H1 (cell line): ENCODE data around the gene LIN28B. TPM values are rescaled to one million over a fixed set of nuclear protein-coding genes. Genes with fewer than 3 reads are reported as not detected.

Experiments
- CTCF ChIA-PET: fragments of 300-600 bp; sonication (Branson Sonifier 250); formaldehyde crosslinking; loops from one replicate; lab custom pipeline; 2021; ENCODE audit not compliant: partially characterized antibody; lab: Charles Lee
- POLR2A ChIA-PET: fragments of 300-600 bp; sonication (Branson Sonifier 250); formaldehyde crosslinking; loops from one replicate; lab custom pipeline; 2021; ENCODE audit warnings: inconsistent platforms; ENCODE audit not compliant: partially characterized antibody; lab: Charles Lee
- DNase-seq, 2 experiments: peaks; one replicate each; pipeline versions ENCODE4 v3.0.0 to v3.0.0-alpha.2; 2010 to 2022; ENCODE audit warnings: low spot score in 2 of 2, low read depth in 1 of 2, mixed read lengths in 1 of 2
- FAIRE-seq: peaks from 2 replicates; lab custom pipeline; 2011; peaks lifted over from hg19 to GRCh38; lab: Jason Lieb, UNC
- H2AFZ ChIP-seq: 2 replicates; pipeline ENCODE4 v1.8.1; 2012; ENCODE audit warnings: low read length, inconsistent platforms
- H2AK5ac ChIP-seq: 2 replicates; pipeline ENCODE4 v1.6.1; 2013; ENCODE audit warnings: low read depth, low read length
- H2BK120ac ChIP-seq: replicated peaks from 2 replicates; pipeline ENCODE3; 2013; ENCODE audit warnings: low read depth, low read length, inconsistent platforms
- H2BK12ac ChIP-seq: 2 replicates; pipeline ENCODE4 v1.6.1; 2013; ENCODE audit warnings: low read depth, low read length
- H2BK15ac ChIP-seq: 2 replicates; pipeline ENCODE4 v1.6.1; 2013; ENCODE audit warnings: low read length
- H2BK20ac ChIP-seq: 2 replicates; pipeline ENCODE4 v1.6.1; 2013; ENCODE audit warnings: low read length
- H2BK5ac ChIP-seq: 2 replicates; pipeline ENCODE4 v1.6.1; 2013; ENCODE audit warnings: low read depth, low read length
- H3K14ac ChIP-seq: 2 replicates; pipeline ENCODE4 v1.6.1; 2013; ENCODE audit warnings: inconsistent platforms; ENCODE audit not compliant: insufficient read length
- H3K18ac ChIP-seq: 2 replicates; pipeline ENCODE4 v1.6.1; 2013; ENCODE audit warnings: low read length; ENCODE audit errors: extremely low read depth
- H3K23ac ChIP-seq: 2 replicates; pipeline ENCODE4 v1.6.1; 2013; ENCODE audit warnings: inconsistent platforms; ENCODE audit not compliant: insufficient read length
- H3K23me2 ChIP-seq: 2 replicates; pipeline ENCODE4 v1.6.1; 2013; ENCODE audit warnings: low read depth, low read length
- H3K27ac ChIP-seq: 2 replicates; pipeline ENCODE4 v1.6.1; 2011; ENCODE audit warnings: low read depth, low read length, inconsistent platforms
- H3K27me3 ChIP-seq, 4 experiments: replicated peaks in 1 of 4; 1 replicate in 1 of 4; 2 replicates in 3 of 4; pipeline versions ENCODE4 v1.6.1 to v1.8.1; 2011 to 2013; ENCODE audit warnings: low read length in 3 of 4, mild to moderate bottlenecking in 3 of 4, inconsistent platforms in 2 of 4, mixed read lengths in 2 of 4, moderate library complexity in 1 of 4; ENCODE audit not compliant: control insufficient read depth in 3 of 4, insufficient read depth in 3 of 4; ENCODE audit errors: extremely low read depth in 1 of 4
- H3K36me3 ChIP-seq, 4 experiments: 2 replicates each; pipeline versions ENCODE4 v1.6.1 to v1.8.1; 2011 to 2013; ENCODE audit warnings: mild to moderate bottlenecking in 4 of 4, low read length in 3 of 4, moderate library complexity in 2 of 4, control low read depth in 1 of 4, inconsistent platforms in 1 of 4; ENCODE audit not compliant: insufficient read depth in 4 of 4, control insufficient read depth in 2 of 4
- H3K4ac ChIP-seq: replicated peaks from 2 replicates; pipeline ENCODE3; 2013; ENCODE audit warnings: low read length, low read depth, mixed read lengths, inconsistent platforms; ENCODE audit not compliant: insufficient read length
- H3K4me1 ChIP-seq, 4 experiments: replicated peaks in 1 of 4; 1 replicate in 1 of 4; 2 replicates in 3 of 4; pipeline versions ENCODE4 v1.6.1 to v1.8.1; 2011 to 2013; ENCODE audit warnings: low read length in 3 of 4, inconsistent platforms in 2 of 4, mixed read lengths in 1 of 4; ENCODE audit not compliant: insufficient read depth in 4 of 4, control insufficient read depth in 3 of 4
- H3K4me2 ChIP-seq, 2 experiments: 2 replicates each; pipeline versions ENCODE4 v1.6.1 to v1.8.1; 2011 to 2013; ENCODE audit warnings: low read depth in 2 of 2, low read length in 2 of 2, control low read depth in 1 of 2, inconsistent platforms in 1 of 2, mild to moderate bottlenecking in 1 of 2; ENCODE audit not compliant: insufficient read depth in 1 of 2
- H3K4me3 ChIP-seq, 4 experiments: fragments of 200-600, 300-600 bp in 1 of 4; sonication (generic), shearing (Covaris generic), sonication (Bioruptor Twin) in 1 of 4; 2 replicates each; pipeline versions ENCODE4 v1.5.1 to v1.8.1; 2011 to 2016; ENCODE audit warnings: low read length in 4 of 4, low read depth in 3 of 4, control low read depth in 2 of 4, inconsistent platforms in 2 of 4, mild to moderate bottlenecking in 2 of 4, mixed read lengths in 1 of 4, moderate library complexity in 1 of 4; ENCODE audit not compliant: insufficient read depth in 2 of 4; ENCODE audit errors: extremely low read depth in 1 of 4
- H3K56ac ChIP-seq: replicated peaks from 2 replicates; pipeline ENCODE3; 2013; ENCODE audit warnings: low read depth, mild to moderate bottlenecking, mixed read lengths, low read length, inconsistent platforms; ENCODE audit not compliant: insufficient read length
- H3K79me1 ChIP-seq: 2 replicates; pipeline ENCODE4 v1.6.1; 2013; ENCODE audit warnings: low read depth, low read length, control low read depth
- H3K79me2 ChIP-seq, 2 experiments: 2 replicates each; pipeline versions ENCODE4 v1.6.1 to v1.8.1; 2012 to 2013; ENCODE audit warnings: low read length in 2 of 2, mild to moderate bottlenecking in 2 of 2, inconsistent platforms in 1 of 2; ENCODE audit not compliant: insufficient read depth in 2 of 2, control insufficient read depth in 1 of 2
- H3K9ac ChIP-seq, 4 experiments: replicated peaks in 1 of 4; 1 replicate in 1 of 4; 2 replicates in 3 of 4; pipeline versions ENCODE4 v1.6.1 to v1.8.1; 2011 to 2013; ENCODE audit warnings: low read depth in 3 of 4, low read length in 3 of 4, control low read depth in 2 of 4, mild to moderate bottlenecking in 2 of 4, moderate library complexity in 2 of 4, inconsistent platforms in 1 of 4; ENCODE audit errors: extremely low read depth in 1 of 4
- H3K9me3 ChIP-seq, 2 experiments: 2 replicates each; pipeline versions ENCODE4 v1.6.1 to v1.8.1; 2012 to 2013; ENCODE audit warnings: mild to moderate bottlenecking in 2 of 2, moderate library complexity in 2 of 2, control low read depth in 1 of 2, inconsistent platforms in 1 of 2, low read depth in 1 of 2, low read length in 1 of 2, mixed read lengths in 1 of 2; ENCODE audit not compliant: insufficient read depth in 2 of 2
- H4K20me1 ChIP-seq, 2 experiments: replicated peaks in 1 of 2; 2 replicates each; pipeline versions ENCODE3 to v1.8.1; 2011 to 2013; ENCODE audit warnings: inconsistent platforms in 2 of 2, low read length in 2 of 2, mild to moderate bottlenecking in 1 of 2; ENCODE audit not compliant: insufficient read depth in 2 of 2, control insufficient read depth in 1 of 2
- H4K5ac ChIP-seq: 2 replicates; pipeline ENCODE4 v1.6.1; 2013; ENCODE audit warnings: low read length, low read depth, mixed read lengths, inconsistent platforms; ENCODE audit not compliant: insufficient read length
- H4K8ac ChIP-seq: 2 replicates; pipeline ENCODE4 v1.8.0; 2013; ENCODE audit warnings: mild to moderate bottlenecking, moderate library complexity, low read length, inconsistent platforms; ENCODE audit not compliant: insufficient read depth; ENCODE audit errors: extremely low read depth
- H4K91ac ChIP-seq: replicated peaks from 2 replicates; pipeline ENCODE3; 2013; ENCODE audit warnings: low read length, mixed read lengths, inconsistent platforms; ENCODE audit not compliant: insufficient read length
- BACH1 ChIP-seq: IDR thresholded peaks from 2 replicates; pipeline ENCODE4 v1.6.1; 2012; ENCODE audit warnings: low read length, improper control_type of control experiment
- BRCA1 ChIP-seq: IDR thresholded peaks from 2 replicates; pipeline ENCODE4 v1.6.1; 2012; ENCODE audit warnings: low read depth, low read length, improper control_type of control experiment
- CEBPB ChIP-seq: IDR thresholded peaks from 2 replicates; pipeline ENCODE4 v1.6.1; 2012; ENCODE audit warnings: low read depth, low read length
- CTBP2 ChIP-seq: IDR thresholded peaks from 2 replicates; pipeline ENCODE4 v1.7.0; 2011; ENCODE audit warnings: borderline replicate concordance, mild to moderate bottlenecking, moderate library complexity, mixed read lengths, low read length; ENCODE audit not compliant: insufficient read depth, insufficient read length
- CTCF ChIP-seq, 3 experiments: IDR thresholded peaks; 1 replicate in 2 of 3; 2 replicates in 1 of 3; pipeline versions ENCODE4 v1.5.1 to v1.6.1; 2011; ENCODE audit warnings: low read length in 3 of 3, mild to moderate bottlenecking in 3 of 3, inconsistent platforms in 2 of 3, low read depth in 1 of 3, moderate library complexity in 1 of 3; ENCODE audit not compliant: insufficient read depth in 1 of 3; ENCODE audit errors: control extremely low read depth in 1 of 3
- FOSL1 ChIP-seq: IDR thresholded peaks from 2 replicates; pipeline ENCODE4 v1.6.1; 2011; ENCODE audit warnings: mild to moderate bottlenecking, low read depth, low read length, moderate library complexity; ENCODE audit not compliant: insufficient read depth
- SIRT6 ChIP-seq: IDR thresholded peaks from one replicate; pipeline ENCODE4 v1.7.1; 2012; ENCODE audit warnings: low read length, inconsistent platforms
- SRF ChIP-seq: IDR thresholded peaks from 2 replicates; pipeline ENCODE4 v1.6.1; 2011; ENCODE audit warnings: mild to moderate bottlenecking, low read depth, low read length, moderate library complexity
- TAF7 ChIP-seq: optimal IDR thresholded peaks from 2 replicates; pipeline ENCODE3; 2011; ENCODE audit warnings: low read depth, mild to moderate bottlenecking, inconsistent platforms, low read length, moderate library complexity, borderline replicate concordance
- USF2 ChIP-seq: IDR thresholded peaks from 2 replicates; pipeline ENCODE4 v1.6.1; 2011; ENCODE audit warnings: low read length, improper control_type of control experiment
- WGBS, 2 experiments: shearing (Covaris generic) in 1 of 2; methylation state at CpG; one replicate each; pipeline versions ENCODE4 v1.1.6 to v1.1.7; 2013 to 2015; ENCODE audit warnings: low lambda C conversion rate in 2 of 2, mixed read lengths in 2 of 2, inconsistent platforms in 1 of 2, low coverage in 1 of 2, missing lambda C conversion rate in 1 of 2; ENCODE audit not compliant: insufficient replicate concordance in 2 of 2, insufficient coverage in 1 of 2, insufficient read length in 1 of 2; ENCODE audit errors: extremely low coverage in 1 of 2, missing lambda C conversion rate in 1 of 2; 5-methylcytosine and 5-hydroxymethylcytosine counted together
- polyA plus RNA-seq, 7 experiments: library from polyadenylated mRNA; depleted of rRNA in 3 of 7; stranded (reverse) in 5 of 7; unstranded in 2 of 7; fragments of >200 nt in 5 of 7; fragments of 200-250 nt in 2 of 7; gene quantifications; 1 replicate in 5 of 7; 2 replicates in 1 of 7; 4 replicates in 1 of 7; pipeline versions ENCODE4 v1.2.1 to v1.2.3, GENCODE V29; 2011 to 2013; ENCODE audit warnings: missing spikeins in 2 of 7, mixed read lengths in 2 of 7
- total RNA-seq: library from RNA; stranded (reverse); fragmentation: NEBNext Ultra II Directional; extraction: Animal tissue kit (Norgen Biotek cat#: 25700); gene quantifications from 2 replicates; pipeline ENCODE4 v1.2.1, GENCODE V29; 2021

LIN28B gene
- total and polyA plus RNA-seq, 2 of the 8 experiments (the other 6 are each of a cell fraction or from before 2014, with no cell fraction given), result 27.4 to 94.7 TPM

- H3K4me2 ChIP-seq, result no peak overlapping the region
- H3K4ac ChIP-seq, result no peak overlapping the region
- no peaks in the 10 kb centered on the region for H3K27me3 ChIP-seq
- H3K4me1 ChIP-seq, result peaks cover 0 to 13% (median 5%) of the 10 kb centered on the region in 4 experiments; a peak in 5 of 7 replicates
- no peak overlapping the region for H2BK120ac ChIP-seq
- H3K9me3 ChIP-seq, result no peaks in the 10 kb centered on the region
- H3K36me3 ChIP-seq, result peaks cover 0 to 6% (median 1%) of the 10 kb centered on the region in 4 experiments; a peak in 2 of 8 replicates
- no peak overlapping the region for H2BK20ac ChIP-seq
- ChIA-PET POLR2A (interaction anchor here (1.0 to 4.1 kb wide), 3 partner anchors 8 to 17 kb away, joined by 4 to 30 read pairs (median 19); partner anchors contain the start of gene LIN28B), CTCF (interaction anchor here (0.6 kb wide), 1 partner anchor 58 kb away, joined by 3 read pairs; no protein-coding TSS in a partner anchor)
- H3K18ac ChIP-seq, result no peak overlapping the region
- DNase-seq (no peak), FAIRE-seq (no peak)
- no peak overlapping the region for H3K56ac ChIP-seq
- no peak overlapping the region for H2AFZ ChIP-seq
- WGBS, 2 experiments, result 86% methylated on average over 3 of the region's 3 CpGs; no CpG with 5 or more reads in 1 of the 2 experiments
- H3K4me3 ChIP-seq, result no peak overlapping the region
- H3K23me2 ChIP-seq, result no peaks in the 10 kb centered on the region
- H2BK12ac ChIP-seq, result no peak overlapping the region
- H2AK5ac ChIP-seq, result no peak overlapping the region
- peaks cover 0 to 2% of the 10 kb centered on the region in 2 experiments for H4K20me1 ChIP-seq
- H4K8ac ChIP-seq, result no peak overlapping the region
- no peak overlapping the region for H3K14ac ChIP-seq
- H4K91ac ChIP-seq, result no peak overlapping the region
- no peak overlapping the region for H4K5ac ChIP-seq
- peaks cover 0 to 96% of the 10 kb centered on the region in 2 experiments; a peak in 3 of 4 replicates for H3K79me2 ChIP-seq
- no peak overlapping the region for H3K27ac ChIP-seq
- H3K9ac ChIP-seq, result no peak overlapping the region
- H2BK5ac ChIP-seq, result no peak overlapping the region
- no peaks in the 10 kb centered on the region; the same call in 1 of the 2 replicates for H3K79me1 ChIP-seq
- H3K23ac ChIP-seq, result no peak overlapping the region
- no peak overlapping the region for H2BK15ac ChIP-seq
- TF ChIP-seq CEBPB, result no peak
- no peak for TF ChIP-seq TAF7
- no peak for TF ChIP-seq BRCA1
- no peak for TF ChIP-seq SIRT6
- TF ChIP-seq BACH1, result no peak
- no peak for TF ChIP-seq USF2
- TF ChIP-seq SRF, result no peak
- no peak for TF ChIP-seq CTCF (IDR thresholded peaks at IDR 0.05; ENCODE audit: control extremely low read depth in 1 of 3, insufficient read depth in 1 of 3, low read depth in 1 of 3, low read length in 3 of 3)
- no peak for TF ChIP-seq CTBP2
- TF ChIP-seq FOSL1, result no peak
Measured at GRCh38 chr6:104973404-104973803, 16.5 kb downstream of the LIN28B start.
